Superior temporal gyrus (tissue), 1 donor: Measurements from ENCODE around the gene EIF3J.

Experiments
- DNase-seq: peaks from one replicate; pipeline ENCODE4 v3.0.0-alpha.2; 2016; ENCODE audit errors: extremely low spot score

EIF3J gene

GRCh38 chr15:44593042-44593736 lies 56.2 kb downstream of the EIF3J start:
- no peak for DNase-seq

GRCh38 chr15:44595246-44595645 lies 58.3 kb downstream of the EIF3J start:
- DNase-seq = no peak

- DNase-seq = no peak
Measured at GRCh38 chr15:44595656-44596510, 58.9 kb downstream of the EIF3J start.

- no peak for DNase-seq
Measured at GRCh38 chr15:44596511-44597010, 59.6 kb downstream of the EIF3J start.

GRCh38 chr15:44598066-44598465 lies 61.1 kb downstream of the EIF3J start:
- DNase-seq = no peak

GRCh38 chr15:44598892-44599291 lies 61.9 kb downstream of the EIF3J start:
- no peak for DNase-seq

- no peak for DNase-seq
Measured at GRCh38 chr15:44603126-44603525, 66.2 kb downstream of the EIF3J start.

GRCh38 chr15:44606740-44607139 lies 69.8 kb downstream of the EIF3J start:
- no peak for DNase-seq
